Mesendoderm (in vitro differentiated cells): ENCODE data around the gene FCHO2.
"Not testable (repeated sequence)": the region's sequence is repeated elsewhere in the genome, so short reads cannot be mapped to it uniquely, and the experiment has no call there.

ENCODE experiments used
- DNase-seq: peaks from one replicate; pipeline ENCODE4 v3.0.0; 2013
- H2AK5ac ChIP-seq: 2 replicates; pipeline ENCODE4 v1.6.1; 2013; ENCODE audit warnings: low read length, inconsistent platforms
- H2BK120ac ChIP-seq: 2 replicates; pipeline ENCODE4 v1.6.1; 2013; ENCODE audit warnings: low read depth, mild to moderate bottlenecking, low read length, moderate library complexity, mixed read lengths
- H2BK15ac ChIP-seq: replicated peaks from 2 replicates; pipeline ENCODE4 v1.6.1; 2013; ENCODE audit warnings: low read depth, mild to moderate bottlenecking, moderate library complexity
- H2BK5ac ChIP-seq: 2 replicates; pipeline ENCODE4 v1.6.1; 2013; ENCODE audit warnings: low read length, inconsistent platforms
- H3K18ac ChIP-seq: 2 replicates; pipeline ENCODE4 v1.6.1; 2013; ENCODE audit warnings: mild to moderate bottlenecking, low read length, mixed read lengths
- H3K23ac ChIP-seq: one replicate; pipeline ENCODE4 v1.6.1; 2013; ENCODE audit warnings: low read length
- H3K27ac ChIP-seq: 2 replicates; pipeline ENCODE4 v1.5.1; 2013; ENCODE audit warnings: low read depth, mild to moderate bottlenecking, inconsistent platforms, low read length, moderate library complexity
- H3K27me3 ChIP-seq: 2 replicates; pipeline ENCODE4 v1.6.1; 2013; ENCODE audit warnings: low read length, control low read depth, mild to moderate bottlenecking, inconsistent platforms; ENCODE audit not compliant: insufficient read depth, poor library complexity
- H3K36me3 ChIP-seq: 2 replicates; pipeline ENCODE4 v1.6.1; 2013; ENCODE audit warnings: low read length, inconsistent platforms; ENCODE audit not compliant: control insufficient read depth, insufficient read depth
- H3K4ac ChIP-seq: one replicate; pipeline ENCODE4 v1.6.1; 2013; ENCODE audit warnings: low read depth, mild to moderate bottlenecking, low read length, moderate library complexity
- H3K4me1 ChIP-seq: 2 replicates; pipeline ENCODE4 v1.6.1; 2013; ENCODE audit warnings: low read depth, low read length, inconsistent platforms; ENCODE audit not compliant: control insufficient read depth
- H3K4me2 ChIP-seq: 2 replicates; pipeline ENCODE4 v1.6.1; 2013; ENCODE audit warnings: low read length
- H3K4me3 ChIP-seq: 2 replicates; pipeline ENCODE4 v1.5.1; 2013; ENCODE audit warnings: mild to moderate bottlenecking, low read length
- H3K56ac ChIP-seq: one replicate; pipeline ENCODE4 v1.6.1; 2013; ENCODE audit warnings: low read length
- H3K79me1 ChIP-seq: 2 replicates; pipeline ENCODE4 v1.6.1; 2013; ENCODE audit warnings: low read length, inconsistent platforms
- H3K79me2 ChIP-seq: 2 replicates; pipeline ENCODE4 v1.6.1; 2013; ENCODE audit warnings: mild to moderate bottlenecking, low read length; ENCODE audit not compliant: control insufficient read depth, insufficient read depth
- H3K9ac ChIP-seq: 2 replicates; pipeline ENCODE4 v1.6.1; 2013; ENCODE audit warnings: low read length, inconsistent platforms
- H4K5ac ChIP-seq: one replicate; pipeline ENCODE4 v1.6.1; 2013; ENCODE audit warnings: low read length
- H4K8ac ChIP-seq: one replicate; pipeline ENCODE4 v1.6.1; 2013; ENCODE audit warnings: low read depth, mild to moderate bottlenecking, control low read depth, low read length, moderate library complexity
- WGBS: extraction: QIAGEN DNeasy Blood & Tissue Kit; methylation state at CpG from one replicate; pipeline ENCODE4 v1.1.7; 2013; ENCODE audit warnings: low lambda C conversion rate, missing lambda C conversion rate; ENCODE audit not compliant: insufficient coverage; ENCODE audit errors: extremely low coverage; 5-methylcytosine and 5-hydroxymethylcytosine counted together

The FCHO2 gene

DNA sequence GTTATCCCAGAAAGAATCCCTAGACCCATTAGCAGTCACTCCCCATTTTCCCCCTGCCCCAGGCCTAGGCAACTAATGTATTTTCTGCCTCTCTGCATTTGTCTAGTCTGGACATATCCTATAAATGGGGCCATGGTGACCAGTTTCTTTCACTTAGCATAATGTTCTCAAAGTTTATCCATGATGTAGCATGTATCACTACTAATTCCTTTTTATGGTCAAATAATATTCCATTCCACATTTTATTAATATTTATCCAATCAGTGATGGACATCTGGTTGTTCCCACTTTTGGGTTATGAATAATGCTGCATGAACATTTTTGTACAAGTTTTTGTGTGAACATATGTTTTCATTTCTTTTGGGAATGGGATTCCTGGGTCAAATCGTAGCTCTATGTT lies 1.5 kb downstream of the FCHO2 start:
- WGBS = no CpG with 5 or more reads among the region's 1 CpG
- peak overlapping the region; percentile 51 for H3K18ac ChIP-seq
- H4K5ac ChIP-seq = no peak overlapping the region
- peaks cover 2% of the 10 kb centered on the region for H3K4me1 ChIP-seq
- no peak overlapping the region for H4K8ac ChIP-seq
- H3K4ac ChIP-seq = no peak overlapping the region
- H3K23ac ChIP-seq = no peak overlapping the region
- H3K36me3 ChIP-seq = no peaks in the 10 kb centered on the region
- DNase-seq = no peak
- no peak overlapping the region for H2BK15ac ChIP-seq
- H3K9ac ChIP-seq = no peak overlapping the region
- H3K56ac ChIP-seq = no peak overlapping the region
- H3K79me2 ChIP-seq = peaks cover 3% of the 10 kb centered on the region
- H3K4me3 ChIP-seq = no peak overlapping the region
- H3K27me3 ChIP-seq = no peaks in the 10 kb centered on the region
- H2BK5ac ChIP-seq = no peak overlapping the region
- H2AK5ac ChIP-seq = no peak overlapping the region
- no peak overlapping the region for H2BK120ac ChIP-seq
- no peak overlapping the region for H3K27ac ChIP-seq
- H3K4me2 ChIP-seq = no peak overlapping the region
- H3K79me1 ChIP-seq = no peaks in the 10 kb centered on the region

DNA sequence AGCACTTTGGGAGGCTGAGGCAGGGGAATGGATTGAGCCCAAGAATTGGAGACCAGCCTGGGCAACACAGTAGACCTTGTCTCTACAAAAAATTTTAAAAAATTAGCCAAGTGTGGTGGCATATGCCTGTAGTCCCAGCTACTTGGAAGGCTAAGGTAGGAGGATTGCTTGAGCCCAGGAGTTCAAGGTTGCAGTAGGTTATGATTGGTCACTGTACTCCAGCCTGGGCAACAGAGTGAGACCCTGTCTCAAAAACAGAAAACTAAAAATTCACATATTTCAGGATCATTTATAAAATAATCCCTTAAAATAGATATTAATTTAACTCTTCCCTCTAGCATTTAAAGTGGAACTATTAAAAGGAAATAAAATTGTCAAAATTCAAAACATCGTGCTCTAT lies 3.4 kb downstream of the FCHO2 start:
- H3K4me1 ChIP-seq = no peaks in the 10 kb centered on the region
- H4K8ac ChIP-seq = no peak overlapping the region
- H3K23ac ChIP-seq = no peak overlapping the region
- no peaks in the 10 kb centered on the region for H3K79me1 ChIP-seq
- no peak overlapping the region for H3K4me3 ChIP-seq
- no peak overlapping the region for H3K4me2 ChIP-seq
- no peak overlapping the region for H3K18ac ChIP-seq
- peaks cover 3% of the 10 kb centered on the region for H3K79me2 ChIP-seq
- H2AK5ac ChIP-seq = no peak overlapping the region
- H3K9ac ChIP-seq = no peak overlapping the region
- DNase-seq = no peak
- H3K56ac ChIP-seq = no peak overlapping the region
- H3K27ac ChIP-seq = no peak overlapping the region
- no peaks in the 10 kb centered on the region for H3K36me3 ChIP-seq
- no peak overlapping the region for H4K5ac ChIP-seq
- no peak overlapping the region for H2BK120ac ChIP-seq
- no peaks in the 10 kb centered on the region for H3K27me3 ChIP-seq
- no peak overlapping the region for H2BK5ac ChIP-seq
- WGBS = no CpG with 5 or more reads among the region's 1 CpG
- no peak overlapping the region for H3K4ac ChIP-seq
- H2BK15ac ChIP-seq = no peak overlapping the region

DNA sequence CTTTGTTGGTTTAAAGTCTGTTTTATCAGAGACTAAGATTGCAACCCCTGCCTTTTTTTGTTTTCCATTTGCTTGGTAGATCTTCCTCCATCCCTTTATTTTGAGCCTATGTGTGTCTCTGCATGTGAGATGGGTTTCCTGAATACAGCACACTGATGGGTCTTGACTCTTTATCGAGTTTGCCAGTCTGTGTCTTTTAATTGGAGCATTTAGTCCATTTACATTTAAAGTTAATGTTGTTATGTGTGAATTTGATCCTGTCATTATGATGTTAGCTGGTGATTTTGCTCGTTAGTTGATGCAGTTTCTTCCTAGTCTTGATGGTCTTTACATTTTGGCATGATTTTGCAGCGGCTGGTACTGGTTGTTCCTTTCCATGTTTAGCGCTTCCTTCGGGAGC lies 18.6 kb downstream of the FCHO2 start:
- H3K23ac ChIP-seq, H3K9ac ChIP-seq, H2BK120ac ChIP-seq, DNase-seq, H3K4me3 ChIP-seq, H3K79me2 ChIP-seq, H2BK5ac ChIP-seq, H3K36me3 ChIP-seq, H3K4ac ChIP-seq, H3K56ac ChIP-seq, H3K27me3 ChIP-seq, H2AK5ac ChIP-seq, H4K5ac ChIP-seq, H3K79me1 ChIP-seq, H2BK15ac ChIP-seq, H3K18ac ChIP-seq, H3K4me1 ChIP-seq, H4K8ac ChIP-seq, H3K27ac ChIP-seq, H3K4me2 ChIP-seq: not testable (repeated sequence)
- no CpG with 5 or more reads among the region's 5 CpGs for WGBS

DNA sequence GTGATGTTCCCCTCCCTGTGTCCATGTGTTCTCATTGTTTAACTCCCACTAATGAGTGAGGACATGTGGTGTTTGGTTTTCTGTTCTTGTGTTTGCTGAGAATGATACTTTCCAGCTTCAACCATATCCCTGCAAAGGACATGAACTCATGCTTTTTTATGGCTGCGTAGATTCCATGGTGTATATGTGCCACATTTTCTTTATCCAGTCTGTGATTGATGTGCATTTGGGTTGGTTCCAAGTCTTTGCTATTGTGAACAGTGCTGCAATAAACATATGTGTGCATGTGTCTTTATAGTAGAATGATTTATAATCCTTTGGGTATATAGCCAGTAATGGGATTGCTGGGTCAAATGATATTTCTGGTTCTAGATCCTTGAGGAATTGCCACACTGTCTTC lies 21.0 kb downstream of the FCHO2 start:
- H3K4me1 ChIP-seq, H3K36me3 ChIP-seq, H2BK5ac ChIP-seq, H3K23ac ChIP-seq, H3K56ac ChIP-seq, H2AK5ac ChIP-seq, DNase-seq, H3K18ac ChIP-seq, H3K79me2 ChIP-seq, H3K4me3 ChIP-seq, H3K9ac ChIP-seq, H3K4me2 ChIP-seq, H3K79me1 ChIP-seq, H4K5ac ChIP-seq, H2BK120ac ChIP-seq, H4K8ac ChIP-seq, H3K27ac ChIP-seq, H3K4ac ChIP-seq, H3K27me3 ChIP-seq, H2BK15ac ChIP-seq: not testable (repeated sequence)
- WGBS = no CpG with 5 or more reads among the region's 1 CpG

DNA sequence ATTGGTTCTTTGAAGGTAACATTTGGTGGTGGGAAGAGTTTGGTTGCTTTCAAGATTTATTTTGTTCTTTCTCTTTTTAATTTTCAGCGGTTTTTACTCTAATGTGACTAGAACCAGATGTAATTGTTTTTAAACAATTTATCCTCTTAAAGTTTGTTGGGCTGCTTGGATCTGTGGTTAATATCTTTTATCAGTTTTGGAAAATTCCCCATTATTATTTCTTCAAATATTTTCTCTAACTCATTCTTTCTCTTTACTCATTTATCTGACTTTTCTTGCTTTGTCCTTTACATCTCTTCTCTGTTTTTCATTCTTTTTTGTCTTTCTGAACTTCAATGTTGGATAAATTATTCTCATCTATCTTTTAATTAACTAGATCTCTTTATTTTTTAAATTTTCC lies 29.9 kb downstream of the FCHO2 start:
- no peak overlapping the region for H2AK5ac ChIP-seq
- H3K36me3 ChIP-seq = no peaks in the 10 kb centered on the region
- H3K18ac ChIP-seq = no peak overlapping the region
- H3K9ac ChIP-seq = no peak overlapping the region
- H3K4me2 ChIP-seq = no peak overlapping the region
- H3K23ac ChIP-seq = no peak overlapping the region
- no peak overlapping the region for H3K4me3 ChIP-seq
- H3K56ac ChIP-seq = no peak overlapping the region
- H3K4me1 ChIP-seq = no peaks in the 10 kb centered on the region
- no peak overlapping the region for H2BK120ac ChIP-seq
- H4K8ac ChIP-seq = no peak overlapping the region
- no peak overlapping the region for H3K27ac ChIP-seq
- no peaks in the 10 kb centered on the region for H3K79me1 ChIP-seq
- H3K79me2 ChIP-seq = no peaks in the 10 kb centered on the region
- no CpG with 5 or more reads among the region's 1 CpG for WGBS
- DNase-seq = no peak
- H2BK15ac ChIP-seq = no peak overlapping the region
- no peak overlapping the region for H3K4ac ChIP-seq
- H4K5ac ChIP-seq = no peak overlapping the region
- H2BK5ac ChIP-seq = no peak overlapping the region
- no peaks in the 10 kb centered on the region for H3K27me3 ChIP-seq

DNA sequence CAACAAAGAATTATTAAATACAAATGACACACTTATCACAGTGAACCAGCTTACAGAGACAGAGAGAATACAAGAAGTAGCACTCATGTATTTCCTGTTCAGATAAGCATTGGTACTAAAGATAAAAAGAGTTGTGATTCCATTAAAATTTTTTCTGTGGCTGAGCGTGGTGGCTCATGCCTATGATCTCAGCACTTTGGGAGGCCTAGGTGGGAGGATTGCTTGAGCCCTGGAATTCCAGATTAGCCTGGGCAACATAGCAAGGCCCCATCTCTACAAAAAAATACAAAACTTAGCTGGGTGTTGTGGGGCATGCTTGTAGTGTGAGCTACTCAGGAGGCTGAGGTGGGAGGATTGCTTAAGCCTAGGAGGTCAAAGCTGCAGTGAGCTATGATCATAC lies 32.9 kb downstream of the FCHO2 start:
- Histone ChIP-seq H3K36me3 (no peaks in the 10 kb centered on the region), H3K4me3 (no peak overlapping the region), H3K27ac (no peak overlapping the region), H3K4me2 (no peak overlapping the region), H2BK15ac (no peak overlapping the region), H3K79me1 (no peaks in the 10 kb centered on the region), H4K5ac (no peak overlapping the region), H3K18ac (no peak overlapping the region), H2BK120ac (no peak overlapping the region), H3K23ac (no peak overlapping the region), H3K4ac (no peak overlapping the region), H2AK5ac (no peak overlapping the region), H3K27me3 (no peaks in the 10 kb centered on the region), H3K9ac (no peak overlapping the region), H2BK5ac (no peak overlapping the region), H3K56ac (no peak overlapping the region), H3K4me1 (no peaks in the 10 kb centered on the region), H4K8ac (no peak overlapping the region), H3K79me2 (no peaks in the 10 kb centered on the region)
- peak; percentile 3 for DNase-seq
- WGBS = no CpG with 5 or more reads among the region's 1 CpG
